NCI-H128 (cell line): ENCODE measurements around the gene NR3C2.

Experiments
- DNase-seq: peaks from one replicate; lab custom pipeline; 2025; ENCODE audit not compliant: unreplicated experiment; lab: John Stamatoyannopoulos, UW

NR3C2 gene

GRCh38 chr4:148079961-148080360, 362.3 kb downstream of the NR3C2 start:
- DNase-seq: no peak

DNA sequence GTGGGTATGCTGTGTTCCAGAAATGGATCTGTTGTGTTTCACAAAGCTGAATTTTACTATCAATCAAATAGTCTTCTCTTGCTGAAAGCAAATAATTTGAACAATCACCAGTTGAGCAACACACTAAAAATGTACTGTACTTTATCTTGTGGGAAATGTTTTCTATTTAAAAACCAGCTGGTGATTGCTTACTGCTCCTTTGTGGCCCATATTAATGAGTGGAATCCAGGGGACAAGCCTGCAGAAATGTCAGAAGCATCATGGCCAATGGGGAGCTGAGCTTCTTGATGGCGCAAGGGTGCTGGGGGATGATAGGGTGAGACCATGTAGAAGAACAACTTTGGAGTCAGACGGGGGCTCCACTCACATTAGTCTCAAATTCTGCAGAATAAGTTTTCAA, 364.2 kb downstream of the NR3C2 start:
- DNase-seq: no peak

GRCh38 chr4:148077581-148077980, 364.6 kb downstream of the NR3C2 start:
- no peak for DNase-seq

- DNase-seq: no peak
Observed at GRCh38 chr4:148076964-148077363, 365.2 kb downstream of the NR3C2 start.

- DNase-seq: no peak
Observed at GRCh38 chr4:148075438-148075837, 366.8 kb downstream of the NR3C2 start.

GRCh38 chr4:148074462-148074861, 367.8 kb downstream of the NR3C2 start:
- no peak for DNase-seq

- DNase-seq: no peak
Observed at GRCh38 chr4:148073349-148073748, 368.9 kb downstream of the NR3C2 start.

DNA sequence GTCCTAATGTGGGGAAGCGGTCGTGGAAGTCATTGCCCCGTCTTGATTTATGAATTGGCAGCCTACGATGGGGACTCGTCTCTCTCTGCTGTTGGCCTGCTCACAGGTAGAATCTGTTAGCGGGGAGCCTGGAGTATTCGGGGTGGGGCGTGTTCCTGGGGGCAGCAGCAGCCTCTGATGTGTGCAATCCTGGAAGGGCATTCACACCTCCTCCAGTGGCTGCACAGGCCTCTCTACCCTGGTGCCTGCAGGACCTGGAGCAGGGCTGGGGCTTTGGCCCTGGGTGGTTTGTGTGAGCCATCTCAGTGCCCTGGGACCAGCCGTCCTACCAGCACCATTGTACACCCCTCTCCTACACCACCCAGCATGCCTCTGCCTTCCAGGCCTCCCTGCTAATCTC, 369.4 kb downstream of the NR3C2 start:
- DNase-seq: no peak

DNA sequence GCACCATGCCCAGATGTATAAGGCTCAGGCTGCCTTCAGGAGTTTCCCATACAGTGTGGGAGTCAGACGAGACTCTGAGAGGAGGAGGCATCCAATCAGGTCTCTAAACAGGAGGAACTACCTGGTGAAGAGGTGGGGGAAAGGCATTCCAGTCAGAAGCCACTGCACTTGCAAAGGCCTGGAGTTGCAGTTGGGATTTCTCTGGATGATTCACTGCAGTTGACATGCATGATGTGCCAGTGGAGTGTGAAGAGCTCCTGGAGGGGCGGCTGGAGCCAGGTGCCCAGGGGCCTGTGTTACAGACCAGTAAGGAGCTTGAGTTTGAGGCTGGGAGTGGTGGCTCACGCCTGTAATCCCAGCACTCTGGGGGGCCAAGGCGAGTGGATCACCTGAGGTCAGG, 371.2 kb downstream of the NR3C2 start:
- DNase-seq: no peak

DNA sequence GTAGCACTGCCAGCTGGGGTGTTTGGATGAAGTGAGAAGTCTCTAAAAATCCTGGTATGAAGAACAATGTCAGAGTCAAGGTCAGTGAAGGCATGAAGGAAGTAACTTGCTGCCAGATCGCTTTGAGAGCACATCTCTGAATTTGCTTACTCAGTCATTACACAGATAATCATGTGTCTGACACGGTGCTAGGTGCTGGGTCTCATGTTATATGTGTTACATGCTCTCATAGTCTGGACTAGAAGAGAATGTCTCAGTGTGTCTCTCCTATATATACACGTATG, 372.4 kb downstream of the NR3C2 start:
- DNase-seq: no peak

- no peak for DNase-seq
Observed at GRCh38 chr4:148069086-148069894, 372.9 kb downstream of the NR3C2 start.

DNA sequence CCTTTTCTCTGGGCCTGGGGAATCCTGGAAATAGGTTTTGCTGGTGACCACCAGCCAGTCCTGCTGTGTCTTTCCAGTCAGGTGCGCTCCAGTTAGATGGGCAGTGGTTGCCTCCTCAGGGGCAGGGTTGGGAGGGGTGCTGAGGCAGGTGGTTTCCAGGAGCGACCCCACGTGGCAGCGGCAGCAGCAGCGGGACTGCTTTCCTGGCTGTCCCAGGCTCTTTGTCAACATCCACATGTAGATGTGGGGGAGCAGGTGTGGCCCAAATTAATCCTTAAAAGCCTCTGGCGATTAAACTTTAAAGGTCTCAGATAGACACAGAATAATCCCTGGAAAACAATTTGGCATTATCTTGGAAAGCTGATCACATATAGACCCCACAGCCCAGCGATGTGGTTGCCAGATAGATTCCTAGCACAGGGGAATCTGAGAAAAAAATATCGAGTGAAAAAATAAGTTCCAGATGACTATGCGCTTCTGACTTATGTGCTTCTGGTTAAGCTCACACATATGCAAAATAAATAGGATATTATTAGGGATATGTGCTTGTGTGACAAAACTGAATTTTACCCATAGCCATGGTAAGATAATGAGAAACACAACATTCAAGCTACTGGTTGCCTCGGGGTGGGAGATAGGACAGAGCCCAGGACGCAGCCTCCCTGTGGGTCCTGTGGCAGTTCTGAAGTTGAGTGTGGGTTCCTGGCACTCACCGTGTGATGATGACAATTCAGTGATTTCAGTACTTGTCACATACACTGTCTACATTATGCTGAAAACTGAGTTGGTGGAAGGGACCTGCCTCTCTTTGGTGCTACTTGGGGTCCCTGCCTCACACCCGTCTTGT, 373.9 kb downstream of the NR3C2 start:
- no peak for DNase-seq

DNA sequence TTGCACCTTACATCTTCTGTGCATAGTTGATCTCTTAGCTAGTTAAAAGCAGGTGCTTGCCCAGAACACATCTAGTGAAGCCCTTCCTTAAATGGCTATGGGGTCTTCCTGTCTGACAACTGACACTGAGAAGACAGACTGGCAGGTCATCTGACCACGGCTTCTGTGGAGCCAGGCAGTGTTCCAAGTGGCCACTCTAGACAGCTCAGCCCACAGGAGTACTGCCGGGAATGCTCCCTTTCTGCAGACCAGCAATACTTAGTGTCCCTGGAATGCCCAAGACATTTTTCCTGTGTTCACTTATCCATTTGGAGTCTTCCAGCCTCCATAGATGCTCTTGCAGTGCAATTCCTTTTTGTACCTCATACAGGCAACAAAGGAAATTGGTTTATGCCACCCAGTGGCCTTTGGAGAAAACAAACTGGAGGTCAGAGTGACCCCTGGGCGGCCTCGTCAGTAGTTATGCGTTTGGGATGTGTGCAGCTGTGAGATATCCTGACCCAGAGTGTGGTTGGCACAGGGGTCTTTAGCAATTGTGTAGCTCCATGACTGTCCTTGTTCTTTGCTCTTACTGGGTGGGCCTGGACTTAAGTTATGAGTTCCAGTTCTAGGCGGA, 374.8 kb downstream of the NR3C2 start:
- DNase-seq: no peak

- DNase-seq: no peak
Observed at GRCh38 chr4:148065075-148065474, 377.1 kb downstream of the NR3C2 start.

GRCh38 chr4:148064451-148064850, 377.8 kb downstream of the NR3C2 start:
- no peak for DNase-seq

- no peak for DNase-seq
Observed at GRCh38 chr4:148062301-148062950, 379.8 kb downstream of the NR3C2 start.

GRCh38 chr4:148061795-148062194, 380.4 kb downstream of the NR3C2 start:
- no peak for DNase-seq

- DNase-seq: no peak
Observed at GRCh38 chr4:148061141-148061481, 381.1 kb downstream of the NR3C2 start.

- DNase-seq: no peak
Observed at GRCh38 chr4:148060264-148061140, 381.7 kb downstream of the NR3C2 start.

- DNase-seq: no peak
Observed at GRCh38 chr4:148059617-148060180, 382.5 kb downstream of the NR3C2 start.
